Osteoblast (primary cell): ENCODE data around the gene NPLOC4. TPM values are rescaled to one million over a fixed set of nuclear protein-coding genes. Genes with fewer than 3 reads are reported as not detected.
A peak's percentile ranks its signal among the peaks of the same experiment; 100 is the strongest.

Experiments
- DNase-seq: peaks from one replicate; pipeline ENCODE4 v3.0.0; 2011; ENCODE audit warnings: low spot score, mixed read lengths; ENCODE audit not compliant: insufficient read length; ENCODE audit errors: missing footprints
- H2AFZ ChIP-seq: 2 replicates; pipeline ENCODE4 v1.6.0; 2011; ENCODE audit warnings: mild to moderate bottlenecking, low read length
- H3K27ac ChIP-seq: 2 replicates; pipeline ENCODE4 v1.5.1; 2011; ENCODE audit warnings: mild to moderate bottlenecking, low read depth, low read length, moderate library complexity
- H3K27me3 ChIP-seq: 2 replicates; pipeline ENCODE4 v1.6.0; 2012; ENCODE audit warnings: mild to moderate bottlenecking, control low read depth, inconsistent platforms, low read length, moderate library complexity; ENCODE audit not compliant: insufficient read depth
- H3K36me3 ChIP-seq: 2 replicates; pipeline ENCODE4 v1.5.1; 2011; ENCODE audit warnings: mild to moderate bottlenecking, low read length, control low read depth, moderate library complexity; ENCODE audit not compliant: insufficient read depth
- H3K4me1 ChIP-seq: 2 replicates; pipeline ENCODE4 v1.5.1; 2011; ENCODE audit warnings: mild to moderate bottlenecking, low read length, control low read depth, moderate library complexity; ENCODE audit not compliant: insufficient read depth
- H3K4me2 ChIP-seq: 2 replicates; pipeline ENCODE4 v1.6.0; 2011; ENCODE audit warnings: mild to moderate bottlenecking, low read length; ENCODE audit not compliant: insufficient read depth
- H3K4me3 ChIP-seq: fragments of 200-600 bp; sonication (generic); 3 replicates; pipeline ENCODE4 v1.5.1; 2012; ENCODE audit warnings: mild to moderate bottlenecking, low read length, inconsistent platforms; ENCODE audit not compliant: insufficient read depth
- H3K79me2 ChIP-seq: 2 replicates; pipeline ENCODE4 v1.6.0; 2012; ENCODE audit warnings: mild to moderate bottlenecking, low read length, control low read depth, inconsistent platforms; ENCODE audit not compliant: insufficient read depth
- H3K9me3 ChIP-seq: 2 replicates; pipeline ENCODE4 v1.5.1; 2011; ENCODE audit warnings: low read depth, low read length, control low read depth
- H4K20me1 ChIP-seq: 2 replicates; pipeline ENCODE4 v1.6.0; 2012; ENCODE audit warnings: mild to moderate bottlenecking, low read length, control low read depth; ENCODE audit not compliant: insufficient read depth
- CTCF ChIP-seq: IDR thresholded peaks from 2 replicates; pipeline ENCODE4 v1.5.1; 2011; ENCODE audit warnings: mild to moderate bottlenecking, low read depth, low read length, moderate library complexity; ENCODE audit errors: extremely low read depth
- total RNA-seq: library from RNA; depleted of rRNA; stranded (reverse); fragments of >200 nt; gene quantifications from 2 replicates; pipeline ENCODE4 v1.2.3, GENCODE V29; 2012

The NPLOC4 gene
- total RNA-seq, 1 donor, result 118 TPM

- Histone ChIP-seq H3K36me3 (peaks cover 39% of the 10 kb centered on the region), H3K79me2 (peaks cover 56% of the 10 kb centered on the region), H3K4me2 (peak overlapping the region; percentile 99), H3K4me3 (peak overlapping the region; percentile 96), H3K4me1 (peaks cover 15% of the 10 kb centered on the region), H4K20me1 (peaks cover 47% of the 10 kb centered on the region), H3K9me3 (no peaks in the 10 kb centered on the region), H3K27ac (peak overlapping the region; percentile 58), H2AFZ (no peak overlapping the region), H3K27me3 (no peaks in the 10 kb centered on the region)
- no peak for DNase-seq
- no peak for TF ChIP-seq CTCF
These were observed 125.9 kb downstream of the NPLOC4 start for GRCh38 chr17:81510785-81511553.

- Histone ChIP-seq H4K20me1 (peaks cover 45% of the 10 kb centered on the region), H3K27ac (peak overlapping the region; percentile 58), H3K4me3 (peak overlapping the region; percentile 96), H3K79me2 (peaks cover 48% of the 10 kb centered on the region), H3K9me3 (no peaks in the 10 kb centered on the region), H2AFZ (no peak overlapping the region), H3K4me1 (peaks cover 15% of the 10 kb centered on the region), H3K27me3 (no peaks in the 10 kb centered on the region), H3K4me2 (peak overlapping the region; percentile 99), H3K36me3 (peaks cover 39% of the 10 kb centered on the region)
- no peak for DNase-seq
- no peak for TF ChIP-seq CTCF
These were observed 126.7 kb downstream of the NPLOC4 start for GRCh38 chr17:81509972-81510784.

- Histone ChIP-seq H3K36me3 (peaks cover 39% of the 10 kb centered on the region), H3K9me3 (no peaks in the 10 kb centered on the region), H3K27me3 (no peaks in the 10 kb centered on the region), H2AFZ (no peak overlapping the region), H3K79me2 (peaks cover 46% of the 10 kb centered on the region), H3K4me3 (peak overlapping the region; percentile 96), H4K20me1 (peaks cover 45% of the 10 kb centered on the region), H3K4me1 (peaks cover 15% of the 10 kb centered on the region), H3K27ac (peak overlapping the region; percentile 58), H3K4me2 (peak overlapping the region; percentile 99)
- peak; percentile 88 for DNase-seq
- no peak for TF ChIP-seq CTCF
These were observed 127.5 kb downstream of the NPLOC4 start for GRCh38 chr17:81509207-81509971.
